Measurements from ENCODE around the gene TCF7L2.

Gene TCF7L2

GRCh38 chr10:113000442-113000841 is 50.4 kb downstream of the TCF7L2 start:
- no peak for DNase-seq (ENCODE audit: low read depth)

- no peak for DNase-seq (ENCODE audit: low read depth)
These were observed 51.0 kb downstream of the TCF7L2 start for GRCh38 chr10:113000876-113001598.

- DNase-seq (ENCODE audit: low read depth), result no peak
These were observed 51.8 kb downstream of the TCF7L2 start for GRCh38 chr10:113001599-113002448.

GRCh38 chr10:113002449-113002777 is 52.4 kb downstream of the TCF7L2 start:
- DNase-seq (ENCODE audit: low read depth), result no peak

- no peak for DNase-seq (ENCODE audit: low read depth)
These were observed 53.0 kb downstream of the TCF7L2 start for GRCh38 chr10:113003052-113003451.

- DNase-seq (ENCODE audit: low read depth), result no peak
These were observed 54.1 kb downstream of the TCF7L2 start for GRCh38 chr10:113004069-113004618.

- DNase-seq (ENCODE audit: low read depth), result no peak
These were observed 55.3 kb downstream of the TCF7L2 start for GRCh38 chr10:113005380-113005779.

- DNase-seq (ENCODE audit: low read depth), result no peak
These were observed 56.8 kb downstream of the TCF7L2 start for GRCh38 chr10:113006656-113007342.

GRCh38 chr10:113007343-113007771 is 57.3 kb downstream of the TCF7L2 start:
- DNase-seq (ENCODE audit: low read depth), result peak; percentile 21

- DNase-seq (ENCODE audit: low read depth), result no peak
These were observed 57.8 kb downstream of the TCF7L2 start for GRCh38 chr10:113007821-113008220.

GRCh38 chr10:113011592-113012374 is 61.7 kb downstream of the TCF7L2 start:
- no peak for DNase-seq (ENCODE audit: low read depth)

GRCh38 chr10:113015201-113015600 is 65.2 kb downstream of the TCF7L2 start:
- no peak for DNase-seq (ENCODE audit: low read depth)

- DNase-seq (ENCODE audit: low read depth), result no peak
These were observed 67.3 kb downstream of the TCF7L2 start for GRCh38 chr10:113017376-113017775.

GRCh38 chr10:113018034-113018433 is 68.0 kb downstream of the TCF7L2 start:
- no peak for DNase-seq (ENCODE audit: low read depth)

GRCh38 chr10:113019096-113019495 is 69.0 kb downstream of the TCF7L2 start:
- no peak for DNase-seq (ENCODE audit: low read depth)

- no peak for DNase-seq (ENCODE audit: low read depth)
These were observed 69.8 kb downstream of the TCF7L2 start for GRCh38 chr10:113019692-113020474.

GRCh38 chr10:113020475-113020753 is 70.4 kb downstream of the TCF7L2 start:
- DNase-seq (ENCODE audit: low read depth), result no peak

- no peak for DNase-seq (ENCODE audit: low read depth)
These were observed 70.8 kb downstream of the TCF7L2 start for GRCh38 chr10:113020838-113021237.

GRCh38 chr10:113021268-113022040 is 71.4 kb downstream of the TCF7L2 start:
- DNase-seq (ENCODE audit: low read depth), result no peak

GRCh38 chr10:113022265-113022664 is 72.2 kb downstream of the TCF7L2 start:
- no peak for DNase-seq (ENCODE audit: low read depth)

Data from activated T-cell treated with anti-CD3 and anti-CD28 coated beads for 24 hours (primary cell).